Gastroesophageal sphincter (tissue), 3 donors: ENCODE measurements around the gene ACADSB.

Experiments
- CTCF ChIP-seq, 4 experiments: fragments of 200-600 bp in 2 of 4; fragments of 450-650 bp in 2 of 4; sonication (generic) in 1 of 4; IDR thresholded peaks; one replicate each; pipeline ENCODE4 v1.5.1; 2017 to 2019; ENCODE audit warnings: antibody characterized with exemption in 4 of 4, mild to moderate bottlenecking in 2 of 4, moderate library complexity in 2 of 4
- EP300 ChIP-seq: sonication (generic); formaldehyde crosslinking; IDR thresholded peaks from one replicate; pipeline ENCODE4 v1.6.1; 2017; ENCODE audit warnings: antibody characterized with exemption, mild to moderate bottlenecking
- POLR2A ChIP-seq, 2 donors: fragments of 450-650 bp; IDR thresholded peaks; one replicate each; pipeline ENCODE4 v1.6.1; 2017; ENCODE audit warnings: antibody characterized with exemption in 2 of 2, mild to moderate bottlenecking in 2 of 2, moderate library complexity in 1 of 2
- POLR2AphosphoS5 ChIP-seq: sonication (generic); formaldehyde crosslinking; IDR thresholded peaks from one replicate; pipeline ENCODE4 v1.6.1; 2017; ENCODE audit warnings: antibody characterized with exemption

GRCh38 chr10:122968698-122969097, 40.1 kb upstream of the ACADSB start:
- TF ChIP-seq CTCF (IDR thresholded peaks at IDR 0.05), result no peak
- TF ChIP-seq POLR2AphosphoS5, result no peak
- TF ChIP-seq EP300, result no peak
- TF ChIP-seq POLR2A (IDR thresholded peaks at IDR 0.05), result no peak
